CD4-positive, alpha-beta T cell treated with Interleukin-21 for 1 hour (primary cell): ENCODE measurements around the gene BEAN1.

Experiments used
- DNase-seq: peaks from one replicate; pipeline ENCODE4 v3.0.0-alpha.2; 2020

Gene BEAN1

GRCh38 chr16:66397736-66398433, 29.2 kb upstream of the BEAN1 start:
- DNase-seq: no peak

- DNase-seq: no peak
Measured at GRCh38 chr16:66399031-66399430, 28.1 kb upstream of the BEAN1 start.

- no peak for DNase-seq
Measured at GRCh38 chr16:66399930-66400329, 27.2 kb upstream of the BEAN1 start.

- no peak for DNase-seq
Measured at GRCh38 chr16:66400503-66401380, 26.4 kb upstream of the BEAN1 start.

- DNase-seq: no peak
Measured at GRCh38 chr16:66401610-66402009, 25.5 kb upstream of the BEAN1 start.

GRCh38 chr16:66402166-66402565, 24.9 kb upstream of the BEAN1 start:
- no peak for DNase-seq

- no peak for DNase-seq
Measured at GRCh38 chr16:66402591-66403230, 24.4 kb upstream of the BEAN1 start.

GRCh38 chr16:66403531-66404145, 23.5 kb upstream of the BEAN1 start:
- DNase-seq: no peak

GRCh38 chr16:66405057-66405783, 21.9 kb upstream of the BEAN1 start:
- DNase-seq: no peak

GRCh38 chr16:66406534-66407221, 20.4 kb upstream of the BEAN1 start:
- DNase-seq: peak; percentile 85

- DNase-seq: peak; percentile 48
Measured at GRCh38 chr16:66408163-66409048, 18.7 kb upstream of the BEAN1 start.

GRCh38 chr16:66409156-66409555, 17.9 kb upstream of the BEAN1 start:
- no peak for DNase-seq

GRCh38 chr16:66412182-66412581, 14.9 kb upstream of the BEAN1 start:
- DNase-seq: no peak

GRCh38 chr16:66414891-66415290, 12.2 kb upstream of the BEAN1 start:
- no peak for DNase-seq

- no peak for DNase-seq
Measured at GRCh38 chr16:66416136-66416535, 11.0 kb upstream of the BEAN1 start.

GRCh38 chr16:66416939-66417700, 10.0 kb upstream of the BEAN1 start:
- no peak for DNase-seq

GRCh38 chr16:66418165-66418962, 8.7 kb upstream of the BEAN1 start:
- DNase-seq: no peak

GRCh38 chr16:66419527-66419926, 7.6 kb upstream of the BEAN1 start:
- DNase-seq: no peak

GRCh38 chr16:66420396-66420795, 6.7 kb upstream of the BEAN1 start:
- no peak for DNase-seq
